Prostate gland (tissue), 2 donors: ENCODE measurements around the gene KIF5C.

ENCODE experiments used
- POLR2A ChIP-seq: fragments of 450-650 bp; IDR thresholded peaks from one replicate; pipeline ENCODE4 v1.6.1; 2016; ENCODE audit warnings: antibody characterized with exemption, mild to moderate bottlenecking
- TF ChIP-seq, protein P1 (sequence below), 4 experiments: fragments of 200-600 bp in 2 of 4; fragments of 450-650 bp in 2 of 4; sonication (generic) in 2 of 4; IDR thresholded peaks; 1 replicate in 3 of 4; 2 replicates in 1 of 4; pipeline ENCODE4 v1.5.1; 2016 to 2019; ENCODE audit warnings: antibody characterized with exemption in 4 of 4, mild to moderate bottlenecking in 2 of 4, moderate library complexity in 2 of 4

DNA sequence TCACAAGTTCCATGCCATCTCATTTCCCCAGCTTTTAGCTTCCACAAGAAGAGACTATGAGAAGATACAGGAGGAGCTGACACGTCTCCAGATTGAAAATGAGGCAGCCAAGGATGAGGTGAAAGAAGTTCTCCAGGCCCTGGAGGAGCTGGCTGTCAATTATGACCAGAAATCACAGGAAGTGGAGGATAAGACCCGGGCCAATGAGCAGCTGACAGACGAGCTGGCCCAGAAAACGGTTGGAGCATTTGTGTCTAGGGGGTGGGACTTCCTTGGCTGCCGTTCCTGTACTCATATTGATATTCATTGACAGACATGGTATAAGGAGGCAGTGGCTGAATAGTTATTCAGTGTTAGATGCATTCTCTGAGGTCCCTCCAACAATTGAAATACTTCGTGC lies 106.3 kb downstream of the KIF5C start:
- TF ChIP-seq, protein P1, sequence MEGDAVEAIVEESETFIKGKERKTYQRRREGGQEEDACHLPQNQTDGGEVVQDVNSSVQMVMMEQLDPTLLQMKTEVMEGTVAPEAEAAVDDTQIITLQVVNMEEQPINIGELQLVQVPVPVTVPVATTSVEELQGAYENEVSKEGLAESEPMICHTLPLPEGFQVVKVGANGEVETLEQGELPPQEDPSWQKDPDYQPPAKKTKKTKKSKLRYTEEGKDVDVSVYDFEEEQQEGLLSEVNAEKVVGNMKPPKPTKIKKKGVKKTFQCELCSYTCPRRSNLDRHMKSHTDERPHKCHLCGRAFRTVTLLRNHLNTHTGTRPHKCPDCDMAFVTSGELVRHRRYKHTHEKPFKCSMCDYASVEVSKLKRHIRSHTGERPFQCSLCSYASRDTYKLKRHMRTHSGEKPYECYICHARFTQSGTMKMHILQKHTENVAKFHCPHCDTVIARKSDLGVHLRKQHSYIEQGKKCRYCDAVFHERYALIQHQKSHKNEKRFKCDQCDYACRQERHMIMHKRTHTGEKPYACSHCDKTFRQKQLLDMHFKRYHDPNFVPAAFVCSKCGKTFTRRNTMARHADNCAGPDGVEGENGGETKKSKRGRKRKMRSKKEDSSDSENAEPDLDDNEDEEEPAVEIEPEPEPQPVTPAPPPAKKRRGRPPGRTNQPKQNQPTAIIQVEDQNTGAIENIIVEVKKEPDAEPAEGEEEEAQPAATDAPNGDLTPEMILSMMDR (IDR thresholded peaks at IDR 0.05) = no peak
- TF ChIP-seq POLR2A = no peak
